ENCODE measurements around the gene ALG14.

ALG14 gene

DNA sequence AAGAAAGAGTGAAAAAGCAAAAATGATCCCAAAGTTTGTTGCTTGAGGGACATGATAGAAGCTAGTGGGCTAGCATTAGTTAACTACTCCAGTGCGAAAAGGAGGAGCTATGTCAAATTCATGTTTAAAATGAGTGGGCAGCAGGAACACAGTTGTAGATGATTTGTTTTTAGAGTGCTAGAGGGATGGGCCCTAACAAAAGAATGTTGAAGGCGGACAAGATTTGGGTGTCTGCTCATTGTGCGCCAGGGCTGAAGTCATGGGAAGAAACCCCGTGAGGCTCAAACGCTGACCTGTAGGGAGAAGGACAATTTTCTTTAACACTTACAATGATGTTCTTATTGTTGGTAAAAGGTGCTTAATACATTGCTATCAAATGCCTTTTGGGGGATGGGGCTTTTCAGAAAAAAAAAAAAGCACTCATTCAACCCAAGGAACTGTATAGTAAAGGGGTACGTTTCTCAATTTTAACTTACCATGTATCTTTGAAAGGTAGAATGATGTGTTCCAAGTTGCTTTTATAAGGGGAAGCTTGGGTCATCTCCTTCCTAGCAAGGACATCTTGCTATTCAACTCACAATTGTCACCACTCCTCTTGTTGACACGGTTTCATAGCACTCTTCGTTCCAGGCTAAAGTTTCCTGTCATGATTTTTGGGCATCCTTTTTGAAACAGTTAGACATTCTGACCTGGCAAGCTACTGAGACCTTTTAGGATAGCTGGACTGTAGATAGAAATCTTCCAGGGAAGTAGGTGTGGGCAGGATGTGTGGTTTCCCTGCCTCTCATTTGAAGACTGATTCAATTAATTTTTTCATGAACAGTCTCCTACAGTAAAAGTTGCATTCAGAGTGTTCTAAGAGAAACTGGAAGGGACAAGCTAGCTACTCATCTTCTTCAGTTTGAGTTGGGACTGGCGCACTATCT is 92.8 kb downstream of the ALG14 start:
- no peak for DNase-seq (ENCODE audit: low spot score)

DNA sequence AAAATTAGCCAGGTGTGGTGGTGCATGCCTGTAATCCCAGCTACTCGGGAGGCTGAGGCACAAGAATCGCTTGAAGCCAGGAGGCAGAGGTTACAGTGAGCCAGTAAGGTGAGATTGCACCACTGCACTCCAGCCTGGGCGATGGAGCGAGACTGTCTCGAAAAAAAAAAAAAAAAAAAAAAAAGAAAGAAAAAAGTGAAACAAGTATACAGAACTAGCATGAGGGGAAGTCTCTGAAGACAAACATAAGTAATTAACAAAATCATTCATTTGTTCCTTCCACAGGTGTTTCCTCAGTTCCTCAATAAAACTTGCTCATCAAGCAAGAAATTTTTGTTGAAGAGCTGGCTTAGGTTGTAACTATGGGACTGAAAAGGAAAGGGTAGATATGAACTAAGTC is 93.6 kb downstream of the ALG14 start:
- DNase-seq (ENCODE audit: low spot score), result no peak

DNA sequence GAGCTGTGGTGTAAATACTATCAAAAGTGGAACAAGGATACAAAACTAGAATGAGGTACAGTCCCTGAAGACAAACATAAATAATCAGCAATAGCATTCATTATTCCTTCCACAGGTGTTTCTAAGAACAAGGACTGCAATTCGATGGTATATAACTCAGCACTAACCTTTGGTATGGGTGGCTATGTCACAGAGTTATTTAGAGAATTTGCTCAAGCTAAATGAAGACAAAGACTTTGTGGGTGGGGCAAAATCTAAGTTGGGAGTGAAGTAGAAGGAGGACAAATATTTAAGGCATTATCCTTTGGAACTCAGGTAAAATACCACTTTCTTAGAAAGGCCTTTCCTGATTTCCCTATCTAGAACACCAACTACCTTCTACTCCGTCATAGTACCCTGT is 94.3 kb downstream of the ALG14 start:
- no peak for DNase-seq (ENCODE audit: low spot score)

DNA sequence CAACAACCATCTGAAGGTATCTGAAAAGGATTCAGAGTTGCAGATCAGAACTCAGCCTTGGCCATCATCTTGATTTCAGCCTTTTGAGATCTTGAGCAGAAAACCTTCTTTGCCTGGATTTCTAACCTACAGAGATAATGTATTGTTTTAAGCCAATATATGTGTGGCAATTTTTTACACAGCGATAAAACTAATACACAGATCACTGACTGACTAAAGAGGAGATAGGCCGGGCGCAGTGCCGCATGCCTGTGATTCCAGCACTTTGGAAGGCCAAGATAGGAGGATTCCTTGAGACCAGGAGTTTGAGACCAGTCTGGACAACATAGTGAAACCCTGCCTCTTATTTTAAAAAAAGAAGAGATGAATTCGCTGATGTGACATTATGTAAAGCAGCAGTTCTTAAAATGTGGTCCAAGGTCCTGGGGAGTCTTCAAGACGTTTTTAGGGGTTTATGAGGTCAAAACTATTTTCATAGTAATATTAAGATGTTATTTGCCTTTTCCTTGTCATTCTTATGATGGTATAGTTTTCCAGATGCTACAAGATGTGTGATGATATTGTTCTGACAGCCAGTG is 95.7 kb downstream of the ALG14 start:
- no peak for DNase-seq (ENCODE audit: low spot score)

DNA sequence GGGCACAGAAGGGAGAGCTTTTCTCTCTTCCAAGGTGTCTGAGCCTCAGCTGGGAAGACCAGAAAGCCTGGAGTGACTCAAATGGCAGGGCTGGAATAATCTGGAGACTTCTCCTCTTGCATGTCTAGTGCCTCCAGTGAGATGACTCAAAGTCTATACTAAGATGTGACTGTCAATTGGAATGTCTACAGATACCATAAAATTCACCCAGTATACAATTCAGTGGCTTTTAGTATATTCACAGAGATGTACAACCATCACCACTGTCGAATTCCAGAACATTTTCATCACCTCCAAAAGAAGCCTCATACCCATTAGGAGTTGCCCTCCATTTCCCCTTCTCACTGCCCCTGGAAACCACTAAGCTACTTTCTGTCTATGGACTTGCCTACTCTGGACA is 97.9 kb downstream of the ALG14 start:
- DNase-seq (ENCODE audit: low spot score), result no peak

DNA sequence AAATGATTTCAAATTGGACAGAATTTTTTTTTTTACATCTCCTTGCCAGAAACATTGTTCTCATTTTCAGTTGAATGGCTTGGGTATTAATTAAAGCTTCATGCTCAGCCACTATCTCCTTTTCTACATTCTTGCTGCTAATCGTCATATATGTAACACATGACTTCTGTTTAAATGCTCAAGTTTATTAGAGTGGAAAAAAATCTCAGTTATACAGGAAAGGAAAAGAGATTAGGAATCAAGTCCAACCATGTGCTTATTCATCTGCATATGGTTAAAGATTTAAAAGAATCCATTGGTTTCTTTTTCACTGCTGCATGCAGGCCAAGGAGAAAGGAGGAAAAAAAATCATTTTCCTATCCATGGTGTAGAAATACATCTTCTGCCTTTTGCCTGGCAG is 98.5 kb downstream of the ALG14 start:
- DNase-seq (ENCODE audit: low spot score), result no peak

DNA sequence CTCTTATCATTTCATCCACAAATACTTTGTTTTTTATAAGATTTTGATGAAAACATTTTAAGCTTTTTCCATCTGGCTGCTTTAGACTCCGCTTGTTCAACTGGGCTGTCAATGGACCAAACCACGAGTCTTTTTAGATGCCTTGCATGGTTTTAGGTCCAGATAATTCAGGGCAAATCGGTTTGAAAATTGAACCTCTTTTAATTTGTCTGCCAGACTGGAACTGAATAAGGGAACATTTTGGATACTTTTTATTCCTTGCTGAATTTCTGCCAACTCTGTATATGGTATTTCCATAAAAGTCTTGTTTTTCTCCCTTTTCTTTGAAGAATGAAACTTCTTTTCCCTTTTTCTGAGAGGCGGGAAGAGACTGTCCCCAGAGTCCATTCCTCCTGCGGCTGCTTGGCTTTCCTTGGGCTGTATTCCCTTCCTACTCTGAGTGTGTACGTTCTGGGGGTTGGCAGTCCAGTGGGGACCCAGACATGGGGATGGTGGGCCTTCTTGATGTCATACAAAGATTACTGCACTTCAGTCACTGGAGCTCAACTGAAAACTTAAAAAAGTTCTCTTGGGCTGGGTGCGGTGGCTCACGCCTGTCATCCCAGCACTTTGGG is 99.3 kb downstream of the ALG14 start:
- DNase-seq (ENCODE audit: low spot score), result no peak

DNA sequence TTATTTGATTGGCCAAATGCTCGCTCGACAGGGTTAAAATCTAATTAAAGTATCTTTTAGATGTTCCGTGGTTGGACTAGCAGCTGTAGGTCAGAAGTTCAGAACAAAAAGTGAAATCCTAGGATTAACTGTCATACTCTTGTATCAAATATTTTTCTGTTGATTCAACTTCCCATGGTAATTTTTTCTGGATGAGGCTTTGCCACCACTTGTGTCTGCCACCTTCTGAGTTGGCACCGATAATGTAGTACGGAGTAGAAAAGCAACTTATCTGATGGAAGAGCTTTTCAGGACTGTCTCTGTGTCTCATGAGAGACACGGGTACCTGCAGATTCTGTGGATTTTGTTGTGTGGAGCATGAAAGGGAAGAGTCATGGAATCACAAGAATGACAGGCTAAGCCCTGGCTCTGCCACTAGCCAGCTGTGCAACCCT is 101.2 kb downstream of the ALG14 start:
- DNase-seq (ENCODE audit: low spot score), result no peak

DNA sequence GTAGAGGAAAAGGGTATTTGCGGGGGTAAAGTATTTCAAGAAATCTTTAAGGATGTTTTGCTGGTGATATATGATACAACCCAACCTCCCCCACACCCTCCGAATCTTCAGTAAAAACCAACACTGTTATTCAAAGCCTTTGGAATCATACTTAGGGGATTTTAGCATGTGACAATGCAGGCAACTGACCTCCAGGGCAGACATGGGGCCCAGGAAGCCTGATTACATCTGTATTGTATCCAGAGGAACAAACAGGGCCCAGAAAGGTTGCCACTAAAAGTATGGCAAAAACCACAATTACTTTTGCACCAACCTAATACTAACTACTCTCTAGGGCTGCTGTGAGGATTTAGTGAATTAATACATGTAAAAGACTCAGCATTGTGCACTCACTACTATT is 102.0 kb downstream of the ALG14 start:
- no peak for DNase-seq (ENCODE audit: low spot score)

DNA sequence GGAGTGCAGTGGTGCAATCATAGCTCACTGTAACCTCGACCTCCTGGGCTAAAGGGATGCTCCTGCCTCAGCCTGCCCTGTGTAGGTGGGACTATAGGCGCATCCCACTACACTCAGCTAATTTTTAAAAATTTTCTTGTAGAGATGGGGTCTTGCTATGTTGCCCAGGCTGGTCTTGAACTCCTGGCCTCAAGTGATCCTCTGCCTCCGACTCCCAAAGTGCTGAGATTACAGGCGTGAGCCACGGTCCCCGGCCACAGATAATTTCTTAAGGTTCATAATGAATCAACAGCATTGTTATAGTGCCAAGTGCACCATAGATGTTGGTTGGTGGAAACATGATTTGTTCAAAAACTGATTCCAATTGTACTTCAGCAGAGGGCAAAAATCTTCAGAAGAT is 103.6 kb downstream of the ALG14 start:
- DNase-seq (ENCODE audit: low spot score), result no peak

DNA sequence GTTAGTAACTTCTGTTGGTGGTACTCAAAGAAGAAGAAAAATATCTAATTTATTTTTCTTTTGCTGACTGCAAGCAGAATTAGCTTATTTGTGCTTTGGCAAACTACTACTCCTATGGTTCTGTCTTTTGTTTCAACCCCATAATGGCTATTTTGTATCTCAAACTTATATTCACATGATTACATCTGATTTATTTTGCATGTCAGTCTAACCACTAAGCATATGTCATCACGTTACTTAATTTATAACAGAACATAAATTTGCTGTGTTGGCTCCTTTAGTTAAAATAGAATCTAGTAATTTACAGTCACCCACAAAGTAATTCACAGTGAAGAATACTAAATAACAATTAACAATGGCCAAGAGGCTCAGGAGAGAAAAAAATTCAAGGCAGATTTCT is 106.7 kb downstream of the ALG14 start:
- no peak for DNase-seq (ENCODE audit: low spot score)

DNA sequence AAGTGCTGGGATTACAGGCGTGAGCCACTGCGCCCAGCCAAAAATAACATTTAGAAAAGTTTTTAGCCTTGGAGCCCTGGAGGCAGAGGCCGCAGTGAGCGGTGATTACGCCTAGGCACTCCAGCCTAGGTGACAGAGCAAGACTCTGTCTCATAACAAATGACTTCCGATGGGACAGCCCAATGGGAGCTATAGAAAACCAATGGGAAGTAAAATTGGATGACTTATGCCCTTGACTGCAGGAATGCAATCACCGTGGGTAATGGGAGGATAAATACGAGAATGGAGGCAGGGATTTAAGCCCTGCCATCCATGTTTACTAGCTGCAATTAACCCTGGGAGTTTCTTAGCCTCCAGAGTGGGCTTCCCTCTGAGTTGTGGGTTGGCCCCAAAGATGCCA is 108.9 kb downstream of the ALG14 start:
- DNase-seq (ENCODE audit: low spot score), result no peak

DNA sequence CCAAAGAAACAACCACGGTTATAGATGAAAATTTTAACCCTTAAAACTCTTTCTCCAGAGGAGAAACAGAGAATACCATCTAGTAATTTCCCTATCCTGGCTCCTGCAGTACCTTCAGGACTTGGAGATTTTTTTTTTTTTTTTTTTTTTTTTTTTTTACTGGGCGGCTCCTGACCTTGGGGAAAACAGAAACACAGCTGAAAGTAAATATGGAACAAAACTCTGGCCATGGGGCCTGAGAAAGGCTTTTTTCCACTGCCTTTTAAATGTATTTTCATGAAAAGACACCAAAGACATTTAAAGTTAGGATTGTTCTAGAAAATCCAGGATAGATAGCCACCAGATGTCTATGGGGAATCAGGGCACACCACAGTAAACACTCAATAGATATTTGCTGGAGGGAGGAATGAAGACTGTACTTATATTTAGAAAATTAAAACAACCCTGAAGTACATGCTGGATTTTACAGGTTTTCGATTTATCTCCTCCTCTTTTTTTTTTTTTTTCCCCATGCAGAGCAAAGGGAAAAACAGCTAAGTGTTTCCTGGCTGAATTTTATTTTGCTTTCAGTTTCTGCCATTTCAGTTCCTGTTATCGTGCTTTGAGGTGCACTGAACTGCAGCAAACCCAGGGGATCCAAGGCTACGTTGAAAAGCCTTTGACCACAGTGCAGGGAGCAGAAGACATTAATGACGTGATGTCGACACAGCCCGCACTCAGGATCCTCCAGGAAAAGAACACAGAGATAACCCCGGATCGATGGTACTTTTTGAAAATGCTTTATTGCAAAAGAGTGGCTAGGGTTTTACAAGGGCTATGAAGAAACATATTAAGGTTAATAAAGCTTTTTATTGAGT is 110.1 kb downstream of the ALG14 start:
- peak; percentile 17 for DNase-seq (ENCODE audit: low spot score)

DNA sequence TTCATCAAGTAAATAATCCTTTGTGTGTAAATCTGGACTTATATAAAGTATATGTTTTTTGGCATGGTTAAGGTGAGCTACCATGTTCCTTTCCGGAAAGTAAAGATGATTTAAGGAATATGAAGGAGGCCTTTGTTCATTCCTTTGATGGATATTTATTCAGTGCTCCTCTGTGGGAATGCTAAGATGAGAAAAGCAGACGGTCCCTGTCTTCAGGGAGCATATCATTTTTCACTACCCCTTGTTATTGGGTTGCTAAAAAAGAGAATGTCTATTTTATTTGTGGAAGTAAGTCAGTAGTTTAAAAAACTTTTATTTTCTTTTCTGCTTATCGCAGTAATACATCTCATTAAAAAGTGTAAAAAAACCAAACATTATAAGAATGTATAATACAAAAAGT is 110.8 kb downstream of the ALG14 start:
- DNase-seq (ENCODE audit: low spot score), result no peak

DNA sequence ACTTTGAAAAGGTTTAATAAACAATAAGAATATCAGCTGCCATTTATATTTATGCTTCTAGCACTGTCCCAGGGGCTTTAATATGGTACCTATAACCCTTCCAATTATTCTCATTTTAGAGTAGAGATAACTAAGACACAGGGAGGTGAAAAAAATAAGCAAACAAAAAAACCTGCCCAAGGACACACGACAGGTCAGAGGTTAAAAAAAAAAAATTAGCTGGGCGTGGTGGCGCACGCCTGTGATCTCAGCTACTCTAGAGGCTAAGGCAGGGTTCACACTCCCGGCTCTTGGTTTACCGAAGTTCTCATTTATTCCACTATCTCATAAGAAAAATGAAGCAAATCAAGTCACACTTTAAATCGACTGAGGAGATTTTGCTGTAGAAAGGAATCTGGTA is 111.2 kb downstream of the ALG14 start:
- no peak for DNase-seq (ENCODE audit: low spot score)

DNA sequence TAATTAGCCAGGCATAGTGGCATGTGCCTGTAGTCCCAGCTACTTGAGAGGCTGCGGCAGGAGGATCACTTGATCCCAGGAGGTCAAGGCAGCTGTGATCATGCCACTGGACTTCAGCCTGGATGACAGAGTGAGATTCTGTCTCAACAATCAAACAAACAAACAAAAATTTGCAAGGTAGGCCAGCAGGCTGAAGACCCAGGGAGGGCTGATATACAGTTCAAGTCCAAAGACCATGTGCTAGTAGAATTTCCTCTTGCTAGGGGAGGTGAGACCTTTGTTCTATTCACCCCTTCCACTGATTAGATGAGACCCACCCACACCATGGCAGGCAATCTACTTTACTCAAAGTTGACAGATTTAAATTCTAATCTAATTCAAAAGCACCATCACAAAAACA is 114.7 kb downstream of the ALG14 start:
- no peak for DNase-seq (ENCODE audit: low spot score)

DNA sequence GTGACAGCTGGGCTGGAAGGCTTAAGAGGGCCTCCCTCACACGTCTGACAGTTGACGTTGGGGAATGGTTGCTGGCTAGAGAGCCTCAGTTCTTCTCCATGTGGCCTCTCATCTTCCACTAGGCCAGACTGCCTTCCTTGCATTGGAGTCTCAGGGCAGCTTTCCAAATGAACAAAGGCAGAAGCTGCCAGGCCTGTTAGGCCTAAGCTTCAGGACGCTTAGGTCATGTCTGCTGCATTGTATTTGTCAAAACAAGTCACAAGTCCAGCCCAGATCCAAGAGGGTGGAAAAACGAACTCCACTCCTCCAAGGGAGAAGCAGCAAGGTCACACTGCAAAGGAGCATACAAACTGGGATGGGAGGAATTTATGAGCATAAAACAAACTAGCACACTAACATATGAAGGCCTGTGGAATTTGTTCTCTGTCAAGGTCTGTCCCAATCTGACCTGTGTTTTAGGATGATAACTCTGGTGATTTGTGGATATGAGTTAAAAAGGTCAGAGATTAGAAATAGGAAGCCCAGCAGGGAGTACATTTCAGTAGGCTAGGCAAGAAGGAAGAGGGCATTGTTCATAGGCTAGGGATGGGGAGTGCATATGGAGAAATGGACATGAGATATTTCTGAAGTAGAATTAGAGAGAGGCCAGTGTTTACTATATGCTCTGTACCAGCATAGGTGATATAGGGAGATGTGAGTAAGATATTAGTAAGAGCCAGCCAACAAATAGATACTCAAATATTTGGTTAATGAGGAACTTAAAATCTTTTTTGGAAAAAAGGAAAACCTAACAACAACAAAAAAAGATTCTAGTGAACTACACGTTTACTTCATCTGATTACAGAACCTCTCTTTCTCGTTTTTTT is 116.8 kb downstream of the ALG14 start:
- DNase-seq (ENCODE audit: low spot score), result no peak

DNA sequence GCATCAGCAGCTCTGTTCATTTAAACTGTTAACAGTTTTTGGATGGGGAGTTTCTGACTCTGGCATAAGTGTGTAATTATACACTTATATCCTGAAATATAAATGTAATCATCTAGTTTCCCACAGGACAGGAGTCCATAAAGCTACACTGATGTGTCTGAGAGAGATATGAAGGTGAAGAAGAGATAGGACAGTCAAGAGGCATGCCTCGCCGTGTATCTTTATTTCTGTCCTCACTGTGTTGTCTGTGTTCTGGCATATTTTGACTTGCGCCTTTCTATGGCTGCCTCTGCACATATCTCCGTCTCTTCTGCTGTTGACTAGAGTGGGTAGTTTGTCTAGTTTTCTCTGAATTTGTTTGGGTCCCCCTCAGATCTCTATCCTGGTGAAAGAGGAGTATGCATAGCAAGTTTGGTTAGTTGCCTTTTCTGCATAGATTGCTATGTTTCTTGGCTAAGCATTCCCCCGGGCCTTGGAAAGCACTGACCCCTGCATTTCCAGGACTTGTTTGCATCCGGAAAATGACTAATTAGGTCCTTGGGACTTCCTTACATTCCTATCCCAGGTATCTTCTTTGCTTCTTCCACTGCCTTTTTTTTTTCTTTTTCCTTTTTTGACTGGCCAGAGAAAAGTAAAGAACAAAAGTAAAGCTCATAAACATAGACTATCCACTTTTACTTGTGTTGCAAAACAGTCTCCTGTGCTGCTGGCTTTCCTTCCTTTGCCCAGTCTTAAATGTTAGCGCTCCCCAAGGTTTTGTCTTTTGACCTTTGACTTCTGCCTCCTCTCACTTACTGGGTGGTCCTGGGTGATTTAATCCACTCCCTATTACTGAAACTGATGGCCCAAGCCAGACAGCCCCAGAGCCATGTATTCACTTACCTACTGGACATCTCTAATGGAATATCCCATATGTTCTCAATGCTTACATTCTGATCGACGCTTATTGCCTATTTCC is 118.2 kb downstream of the ALG14 start:
- DNase-seq (ENCODE audit: low spot score), result no peak

DNA sequence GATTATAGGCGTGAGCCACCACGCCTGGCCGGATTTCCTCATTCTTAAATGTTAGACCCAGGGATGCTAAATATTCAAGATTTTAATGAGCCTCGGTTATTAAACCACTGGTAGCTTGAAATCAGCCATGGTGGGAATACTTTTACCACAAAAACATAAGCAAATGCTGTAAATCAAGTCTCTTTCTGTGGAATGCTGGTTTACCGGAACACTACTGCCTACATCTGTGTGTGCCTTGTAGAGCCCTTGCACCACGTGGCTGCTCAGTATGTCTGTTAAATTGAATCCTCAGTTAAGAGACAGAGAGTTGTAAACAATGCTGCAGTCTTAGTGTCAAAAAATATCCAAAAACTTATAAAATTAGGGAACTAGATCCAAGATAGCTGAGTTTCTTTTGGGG is 119.0 kb downstream of the ALG14 start:
- DNase-seq (ENCODE audit: low spot score), result no peak

DNA sequence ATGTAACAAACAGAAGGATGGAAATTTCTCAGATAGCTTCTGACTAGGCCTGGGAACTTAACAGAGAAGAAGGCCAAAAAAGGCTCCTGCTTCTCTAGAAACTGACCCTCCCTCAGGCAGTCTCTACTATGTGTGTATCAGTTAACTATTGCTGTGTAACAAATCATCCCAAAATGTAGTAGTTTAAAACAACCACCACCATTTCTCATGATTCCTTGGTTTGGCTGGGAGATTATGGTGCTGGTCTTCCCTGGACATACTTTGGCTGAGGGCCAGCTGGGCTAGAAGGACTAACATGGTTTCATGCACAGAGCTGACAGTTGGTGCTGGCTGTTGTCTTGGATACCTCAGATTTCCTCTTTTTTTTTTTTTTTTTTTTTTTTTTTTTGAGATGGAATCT is 119.6 kb downstream of the ALG14 start:
- DNase-seq (ENCODE audit: low spot score), result no peak

Measured in hematopoietic multipotent progenitor cell treated with erythropoietin and hydrocortisone succinate and interleukin-3 and kit ligand, for 15 days (in vitro differentiated cells).